ENCODE data around the gene APPL1.

APPL1 gene

GRCh38 chr3:57227204-57227929 is at the start of gene APPL1:
APPL1 (plus strand) TSS chr3:57227729; CDS start chr3:57227884, 155 bp downstream.
- peak; percentile 28 for DNase-seq

- no peak for DNase-seq
These were observed 47.7 kb upstream of the APPL1 start for GRCh38 chr3:57179580-57180410.

- no peak for DNase-seq
These were observed 43.0 kb upstream of the APPL1 start for GRCh38 chr3:57184526-57184925.

- DNase-seq = no peak
These were observed 35.5 kb upstream of the APPL1 start for GRCh38 chr3:57192028-57192427.

GRCh38 chr3:57194641-57195040 is 32.9 kb upstream of the APPL1 start:
- no peak for DNase-seq

- DNase-seq = no peak
These were observed 27.6 kb upstream of the APPL1 start, which contains the start of gene HESX1 for GRCh38 chr3:57199895-57200297. HESX1 (minus strand) TSS chr3:57199978; CDS start chr3:57199918, 60 bp downstream.

- no peak for DNase-seq
These were observed 21.1 kb upstream of the APPL1 start for GRCh38 chr3:57206423-57206822.

- DNase-seq = no peak
These were observed 5.6 kb upstream of the APPL1 start for GRCh38 chr3:57221883-57222282.

- DNase-seq = no peak
These were observed 2.7 kb upstream of the APPL1 start for GRCh38 chr3:57224856-57225255.

- DNase-seq = no peak
These were observed 1.4 kb upstream of the APPL1 start for GRCh38 chr3:57226176-57226575.

- DNase-seq = peak; percentile 12
These were observed 612 bp downstream of the APPL1 start for GRCh38 chr3:57227930-57228751.

- DNase-seq = no peak
These were observed 2.5 kb downstream of the APPL1 start for GRCh38 chr3:57230006-57230405.

GRCh38 chr3:57233799-57234198 is 6.3 kb downstream of the APPL1 start:
- no peak for DNase-seq

GRCh38 chr3:57234613-57235575 is 7.4 kb downstream of the APPL1 start:
- no peak for DNase-seq

GRCh38 chr3:57244946-57245345 is 17.4 kb downstream of the APPL1 start:
- DNase-seq = no peak

GRCh38 chr3:57252404-57252803 is 24.9 kb downstream of the APPL1 start:
- no peak for DNase-seq

GRCh38 chr3:57256844-57257243 is 29.3 kb downstream of the APPL1 start:
- DNase-seq = no peak

GRCh38 chr3:57257678-57258077 is 30.1 kb downstream of the APPL1 start:
- no peak for DNase-seq

GRCh38 chr3:57261119-57261518 is 33.6 kb downstream of the APPL1 start:
- no peak for DNase-seq

- no peak for DNase-seq
These were observed 34.4 kb downstream of the APPL1 start for GRCh38 chr3:57261929-57262328.

- no peak for DNase-seq
These were observed 40.9 kb downstream of the APPL1 start for GRCh38 chr3:57268416-57268815.

GRCh38 chr3:57274845-57275244 is 47.3 kb downstream of the APPL1 start:
- no peak for DNase-seq
